RKO (cell line): ENCODE measurements around the gene ZNF716.
"Not testable (repeated sequence)": the region's sequence is repeated elsewhere in the genome, so short reads cannot be mapped to it uniquely, and the experiment has no call there.

Experiments used
- DNase-seq: peaks from one replicate; pipeline ENCODE4 v3.0.0-alpha.2; 2016; ENCODE audit warnings: low spot score

Gene ZNF716

DNA sequence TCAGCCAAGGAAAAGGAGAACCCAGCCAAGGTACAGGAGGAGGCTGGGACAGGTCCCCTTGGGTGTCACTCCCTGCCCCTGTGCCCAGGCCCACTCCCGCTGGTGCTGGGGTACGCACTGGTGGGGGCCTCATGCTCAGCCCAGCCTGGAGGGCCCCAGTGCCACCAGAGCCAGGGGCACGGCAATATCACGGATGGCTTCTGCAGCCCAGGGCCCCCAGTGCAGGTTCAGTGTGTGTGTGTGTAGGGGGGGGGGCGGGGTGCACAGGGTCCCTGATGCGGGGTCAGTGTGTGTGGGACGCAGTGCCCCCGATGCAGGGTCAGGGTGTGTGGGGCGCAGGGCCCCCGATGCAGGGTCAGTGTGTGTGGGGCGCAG, 23.4 kb upstream of the ZNF716 start:
- DNase-seq = no peak

- no peak for DNase-seq
Observed at GRCh38 chr7:57427146-57427545, 22.8 kb upstream of the ZNF716 start.

GRCh38 chr7:57427594-57427993, 22.4 kb upstream of the ZNF716 start:
- DNase-seq = no peak

- no peak for DNase-seq
Observed at GRCh38 chr7:57432583-57432982, 17.4 kb upstream of the ZNF716 start.

DNA sequence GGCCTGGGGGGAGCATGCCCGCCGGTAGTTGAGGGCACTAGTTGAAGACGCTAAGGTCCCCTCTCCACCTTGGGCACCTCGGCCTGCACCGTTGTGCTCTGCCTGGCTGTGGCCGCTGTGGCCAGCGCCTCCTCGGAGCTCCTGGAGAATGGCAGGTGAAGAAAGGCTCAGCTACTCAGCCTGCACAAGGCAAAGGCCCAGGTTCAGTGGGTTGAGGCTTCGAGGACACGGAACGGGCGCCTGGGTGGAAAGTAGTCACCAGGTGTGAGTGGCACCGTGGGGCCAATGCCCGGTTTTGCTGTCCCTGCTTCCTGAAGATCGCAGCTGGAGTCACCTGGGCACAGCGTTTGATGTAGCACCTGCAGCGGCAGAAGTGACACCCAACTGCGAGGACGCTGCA, 12.4 kb upstream of the ZNF716 start:
- no peak for DNase-seq

DNA sequence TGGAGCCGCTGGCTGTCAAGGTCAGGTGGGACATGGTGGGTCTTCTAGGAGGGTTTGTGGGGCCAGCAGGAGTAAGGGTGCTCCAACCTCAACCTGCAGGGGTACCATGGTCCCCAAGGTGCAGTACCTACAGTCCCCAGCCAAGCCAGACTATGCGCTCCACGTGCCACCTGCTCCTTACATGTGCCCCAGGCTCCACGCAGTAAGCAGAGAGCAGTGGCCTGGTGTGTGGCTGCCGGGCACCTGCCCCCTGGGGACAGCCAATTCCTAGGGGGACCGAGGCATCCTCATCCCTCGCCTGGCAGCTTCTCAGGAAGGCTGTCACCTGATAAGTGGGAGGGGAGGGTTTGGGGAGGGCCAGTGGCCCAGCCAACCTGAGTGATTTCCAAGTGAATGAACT, 11.7 kb upstream of the ZNF716 start:
- no peak for DNase-seq

DNA sequence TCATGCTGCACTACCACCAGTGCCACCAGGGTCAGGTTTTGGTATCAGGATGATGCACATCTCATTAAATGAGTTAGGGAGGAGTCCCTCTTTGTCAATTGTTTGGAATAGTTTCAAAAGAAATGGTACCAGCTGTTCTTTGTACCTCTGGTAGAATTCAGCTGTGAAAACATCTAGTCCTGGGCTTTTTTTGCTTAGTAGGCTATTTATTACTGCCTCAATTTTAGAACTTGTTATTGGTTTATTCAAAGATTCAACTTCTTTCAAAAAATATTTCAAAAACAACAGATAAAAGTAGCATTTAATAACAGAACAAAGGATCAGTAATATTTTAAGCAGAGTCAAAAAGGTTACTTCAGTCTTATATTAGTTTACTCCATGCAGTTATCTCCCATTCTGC, 6.4 kb upstream of the ZNF716 start:
- no peak for DNase-seq

- DNase-seq = not testable (repeated sequence)
Observed at GRCh38 chr7:57469186-57469828, 19.3 kb downstream of the ZNF716 start.

DNA sequence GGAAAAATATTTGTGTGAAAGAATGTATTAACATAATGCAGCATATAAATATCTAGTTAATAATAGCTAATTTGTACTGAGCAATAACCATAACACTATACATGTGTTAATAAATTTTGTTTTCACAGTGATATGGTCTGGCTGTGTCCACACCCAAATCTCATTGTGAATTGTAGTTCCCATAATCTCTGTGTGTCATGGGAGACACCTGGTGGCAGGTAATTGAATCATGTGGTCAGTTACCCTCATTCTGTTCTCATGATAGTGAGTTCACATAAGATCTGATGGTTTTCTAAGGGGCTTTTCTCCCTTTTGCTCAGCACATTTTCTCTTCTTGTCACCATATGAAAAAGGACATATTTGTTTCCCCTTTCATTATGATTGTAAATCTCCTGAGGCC, 30.3 kb downstream of the ZNF716 start:
- peak; percentile 30 for DNase-seq

GRCh38 chr7:57485022-57485421, 35.0 kb downstream of the ZNF716 start:
- not testable (repeated sequence) for DNase-seq

DNA sequence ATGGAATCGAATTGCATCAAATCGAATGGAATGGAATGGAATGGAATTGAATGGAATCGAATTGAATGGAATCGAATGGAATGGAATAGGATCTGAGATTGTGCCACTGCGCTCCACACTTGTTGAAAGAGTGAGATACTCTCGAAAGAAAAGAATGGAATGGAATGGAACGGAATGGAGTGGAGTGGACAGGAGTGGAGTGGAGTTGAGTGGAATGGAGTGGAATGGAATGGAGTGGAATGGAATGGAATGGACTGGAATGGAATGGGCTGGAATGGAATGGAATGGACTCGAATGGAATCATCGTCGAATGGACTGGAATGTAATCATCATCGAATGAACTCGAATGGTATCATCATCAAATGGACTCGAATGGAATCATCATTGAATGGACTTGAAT, 38.0 kb downstream of the ZNF716 start:
- no peak for DNase-seq

GRCh38 chr7:57495111-57495510, 45.1 kb downstream of the ZNF716 start:
- not testable (repeated sequence) for DNase-seq

GRCh38 chr7:57496395-57496794, 46.4 kb downstream of the ZNF716 start:
- no peak for DNase-seq

DNA sequence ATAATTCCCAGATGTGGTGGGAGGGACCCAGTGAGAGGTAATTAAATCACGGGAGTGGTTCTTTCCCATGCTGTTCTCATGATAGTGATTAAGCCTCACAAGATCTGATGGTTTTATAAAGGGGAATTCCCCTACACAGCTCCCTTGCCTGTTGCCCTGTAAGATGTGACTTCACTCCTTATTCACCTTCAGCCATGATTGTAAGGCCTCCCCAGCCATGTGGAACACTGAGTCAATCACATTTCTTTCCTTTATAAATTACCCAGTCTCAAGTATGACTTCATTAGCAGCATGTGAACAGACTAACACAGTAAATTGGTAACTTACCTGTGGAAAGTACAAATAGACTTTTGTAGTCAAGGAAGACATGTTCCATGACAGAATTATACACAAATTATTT, 55.2 kb downstream of the ZNF716 start:
- DNase-seq = no peak
